Dedifferentiated amniotic fluid mesenchymal stem cell (primary cell): ENCODE data around the gene SIK2.
"Not testable (repeated sequence)": the region's sequence is repeated elsewhere in the genome, so short reads cannot be mapped to it uniquely, and the experiment has no call there.

Experiments used
- DNase-seq: peaks from one replicate; pipeline ENCODE4 v3.0.0-alpha.2; 2016; ENCODE audit errors: extremely low spot score

Gene SIK2

DNA sequence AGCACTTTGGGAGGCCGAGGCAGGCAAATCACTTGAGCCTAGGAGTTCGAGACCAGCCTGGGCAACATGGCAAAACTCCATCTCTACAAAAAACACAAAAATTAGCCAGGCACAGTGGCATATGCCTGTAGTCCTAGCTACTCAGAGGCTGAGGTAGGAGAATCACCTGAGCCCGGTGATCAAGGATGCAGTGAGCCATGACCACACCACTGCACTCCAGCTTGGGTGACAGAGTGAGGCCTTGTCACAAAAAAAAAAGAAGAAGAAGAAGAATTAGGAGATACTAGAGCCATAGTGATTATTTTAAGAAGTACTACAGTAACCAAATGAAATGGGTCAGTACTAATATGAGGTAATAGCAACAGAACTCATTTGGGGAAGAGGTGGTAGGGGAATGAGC, 56.2 kb downstream of the SIK2 start:
- DNase-seq = not testable (repeated sequence)

DNA sequence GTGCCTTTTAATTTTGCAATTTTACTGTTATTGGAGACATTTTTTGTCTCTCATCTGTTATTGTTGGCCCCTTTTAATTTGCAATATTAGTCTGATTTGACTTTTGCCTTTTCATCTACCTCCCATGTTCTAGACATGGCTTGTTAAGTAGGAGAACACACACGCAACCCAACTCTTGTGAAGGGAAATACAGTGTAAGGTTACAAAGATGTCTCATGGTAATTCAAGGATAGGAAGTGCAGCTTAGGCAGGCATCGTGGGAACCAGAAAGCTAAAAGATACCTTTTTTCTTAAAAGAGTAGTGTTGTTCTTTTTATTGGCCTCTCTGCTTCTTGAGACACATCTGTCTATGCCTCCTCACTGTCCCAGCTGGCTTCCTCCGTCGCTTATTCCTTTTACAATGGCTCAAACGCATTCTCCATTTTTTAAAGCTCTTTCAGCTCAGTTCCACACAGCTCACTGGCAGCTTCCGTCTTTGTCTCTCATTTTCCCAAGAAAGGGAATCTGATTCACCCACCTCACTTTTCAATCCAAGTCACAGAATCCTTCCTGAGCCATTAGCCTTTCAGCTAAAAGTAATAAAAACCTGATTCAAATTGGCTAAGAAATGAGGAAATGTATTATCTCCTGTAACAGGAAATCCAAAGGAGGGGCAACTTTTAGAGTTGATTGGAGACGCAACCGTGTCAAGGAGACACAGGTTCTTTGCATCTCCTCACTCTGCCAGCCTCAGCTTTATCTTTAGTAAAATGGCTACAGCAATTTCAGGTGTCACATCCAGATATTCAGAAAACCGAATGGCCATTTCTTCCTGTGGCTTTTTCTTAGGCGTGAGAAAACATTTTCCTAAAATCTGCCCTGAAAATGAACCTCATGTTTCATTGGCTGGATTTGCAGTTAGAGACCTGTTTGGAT, 57.2 kb downstream of the SIK2 start:
- no peak for DNase-seq

- no peak for DNase-seq
These were observed 58.6 kb downstream of the SIK2 start for GRCh38 chr11:111660822-111661221.

GRCh38 chr11:111663820-111664219, 61.6 kb downstream of the SIK2 start:
- no peak for DNase-seq

GRCh38 chr11:111665777-111666176, 63.5 kb downstream of the SIK2 start:
- DNase-seq = no peak

GRCh38 chr11:111668980-111669379, 66.7 kb downstream of the SIK2 start:
- DNase-seq = no peak

- DNase-seq = no peak
These were observed 69.1 kb downstream of the SIK2 start for GRCh38 chr11:111671383-111671782.

GRCh38 chr11:111672949-111673348, 70.7 kb downstream of the SIK2 start:
- no peak for DNase-seq

GRCh38 chr11:111674941-111675340, 72.7 kb downstream of the SIK2 start:
- DNase-seq = no peak

GRCh38 chr11:111675891-111676290, 73.6 kb downstream of the SIK2 start:
- no peak for DNase-seq

DNA sequence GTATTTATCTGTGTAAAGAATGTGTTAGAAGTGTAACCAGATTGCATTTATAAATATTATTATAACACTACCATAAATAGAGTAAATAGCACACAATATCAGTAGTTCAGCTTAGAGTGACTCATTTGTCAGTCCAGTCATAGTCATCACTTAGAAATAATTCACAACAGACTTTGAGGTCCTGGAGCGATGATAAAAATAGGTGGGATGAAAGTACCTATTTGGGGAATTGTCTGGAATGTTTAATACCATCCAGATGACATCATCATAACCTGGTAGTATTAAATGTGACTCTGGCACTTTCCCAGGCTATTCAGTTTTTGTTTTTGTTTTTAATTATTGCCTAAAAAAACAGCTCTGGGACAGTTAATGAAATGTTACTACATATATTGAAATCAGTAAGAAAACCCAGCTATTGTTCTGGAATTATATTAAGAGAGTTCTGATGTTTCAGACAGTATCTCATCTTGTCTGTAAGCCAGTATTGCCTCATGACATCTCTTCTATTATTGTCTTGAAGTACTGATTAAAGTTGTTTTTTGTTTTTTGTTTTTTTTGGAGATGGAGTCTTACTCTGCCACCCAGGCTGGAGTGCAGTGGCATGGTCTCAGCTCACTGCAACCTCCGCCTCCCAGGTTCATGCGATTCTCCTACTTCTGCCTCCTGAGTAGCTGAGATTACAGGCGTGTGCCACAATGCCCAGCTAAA, 74.8 kb downstream of the SIK2 start:
- DNase-seq = no peak

DNA sequence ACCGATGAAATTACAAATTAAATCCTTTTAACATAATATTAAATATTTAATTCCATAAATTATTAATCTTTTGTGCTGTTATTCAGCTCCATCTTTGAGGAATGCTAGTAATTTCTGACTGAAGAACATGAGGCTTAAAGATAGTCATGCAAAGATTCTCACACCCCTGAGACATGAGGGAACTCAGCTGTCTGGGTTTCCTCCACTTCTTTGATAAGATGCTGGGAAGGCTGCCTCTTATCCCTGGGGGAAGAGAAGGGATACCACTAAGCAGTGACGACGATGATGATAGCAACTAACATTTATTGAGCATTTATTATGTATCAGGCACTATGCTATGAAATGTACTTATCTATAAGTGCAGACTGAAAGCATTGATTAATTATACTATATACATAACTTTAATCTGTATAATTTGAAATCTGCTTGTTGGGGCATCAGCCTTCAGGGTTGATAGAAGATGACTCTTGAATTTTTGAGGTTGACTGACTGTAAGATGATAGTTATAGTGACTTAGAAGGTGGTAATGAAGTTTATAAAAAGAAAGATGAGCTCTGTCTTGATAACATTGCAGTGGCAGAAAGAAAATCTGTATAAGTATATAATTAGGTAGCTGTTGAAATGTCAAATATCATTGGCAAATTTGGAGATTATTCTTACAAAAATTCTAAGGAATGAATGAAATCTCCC, 78.4 kb downstream of the SIK2 start:
- DNase-seq = no peak

- DNase-seq = no peak
These were observed 81.6 kb downstream of the SIK2 start for GRCh38 chr11:111683806-111684205.

- DNase-seq = no peak
These were observed 82.0 kb downstream of the SIK2 start for GRCh38 chr11:111684251-111684650.

GRCh38 chr11:111688013-111688412, 85.8 kb downstream of the SIK2 start:
- no peak for DNase-seq

GRCh38 chr11:111691176-111691575, 88.9 kb downstream of the SIK2 start:
- DNase-seq = no peak

GRCh38 chr11:111691741-111692140, 89.5 kb downstream of the SIK2 start:
- no peak for DNase-seq

DNA sequence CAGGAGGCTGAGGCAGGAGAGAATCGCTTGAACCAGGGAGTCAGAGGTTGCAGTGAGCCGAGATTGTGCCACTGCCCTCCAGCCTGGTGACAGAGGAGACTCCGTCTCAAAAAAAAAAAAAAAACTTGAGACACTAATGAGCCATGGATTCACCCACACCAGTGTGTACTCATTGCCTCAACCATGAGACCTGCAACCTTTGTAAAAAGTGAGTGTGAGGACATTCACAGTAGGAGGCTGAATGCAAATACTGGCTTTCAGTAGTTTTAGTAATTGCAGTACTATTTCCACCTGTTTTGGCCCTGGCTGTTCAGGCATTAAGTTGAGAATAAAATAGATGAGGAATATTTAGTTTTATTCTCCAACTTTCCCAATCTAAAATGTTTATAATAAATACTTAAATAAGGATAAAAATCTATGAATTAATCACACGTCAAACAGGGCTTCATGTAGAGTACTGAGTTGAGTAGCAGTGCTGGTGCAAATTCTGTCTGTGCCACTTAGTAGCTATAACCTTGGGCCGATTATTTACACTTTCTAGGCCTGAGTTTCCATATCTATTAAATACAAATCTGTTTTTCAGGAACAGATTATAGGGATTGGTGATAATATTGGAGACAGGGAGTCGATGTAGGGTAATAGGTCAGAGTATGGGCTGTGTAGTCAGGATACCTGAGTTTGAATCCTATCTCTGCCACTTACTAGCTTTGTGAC, 91.1 kb downstream of the SIK2 start:
- no peak for DNase-seq

DNA sequence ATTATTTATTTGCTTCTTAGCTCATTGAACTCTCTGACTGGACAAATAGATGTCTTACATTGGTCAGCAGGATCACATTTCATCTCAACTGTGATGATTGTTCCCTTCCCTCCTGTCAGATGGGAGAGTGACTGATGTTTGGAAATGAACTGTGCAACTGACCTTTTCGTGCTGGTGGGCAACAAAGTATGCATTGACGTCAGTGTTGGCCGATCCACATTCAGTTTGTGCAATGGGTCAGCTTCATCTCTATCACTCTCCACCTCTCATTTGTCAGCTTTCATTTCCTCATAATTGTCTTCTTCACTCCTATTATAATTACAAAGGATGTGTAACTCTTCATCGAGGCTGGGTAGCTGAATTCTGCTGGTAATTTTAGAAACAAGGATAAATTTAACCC, 92.6 kb downstream of the SIK2 start:
- no peak for DNase-seq

GRCh38 chr11:111696556-111696955, 94.3 kb downstream of the SIK2 start:
- DNase-seq = peak; percentile 58

DNA sequence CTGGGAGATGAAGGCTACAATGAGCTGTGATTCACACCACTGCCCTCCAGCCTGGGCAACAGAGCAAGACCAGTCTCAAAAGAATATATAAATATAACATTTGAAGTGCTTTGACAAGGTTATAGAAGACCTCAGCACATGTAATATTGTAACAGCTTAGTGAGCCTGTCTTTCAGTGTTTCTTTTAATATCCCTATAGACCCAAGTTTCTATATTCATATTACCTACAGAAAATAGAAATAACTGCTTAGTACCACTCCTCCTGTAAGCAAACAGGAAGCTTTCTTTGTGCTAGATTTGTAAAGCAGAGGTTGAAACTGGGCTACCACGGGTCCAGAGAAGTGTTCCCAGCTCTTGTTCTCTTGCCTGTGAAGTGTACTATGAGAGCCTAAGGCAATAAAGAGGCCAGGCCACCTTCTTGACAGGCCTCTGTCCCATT, 95.7 kb downstream of the SIK2 start:
- no peak for DNase-seq
